HepG2 (cell line): ENCODE data around the gene RPS2.

Experiments used
- EP300 ChIP-seq, 3 experiments: sonication (generic) in 1 of 3; formaldehyde crosslinking in 1 of 3; IDR thresholded peaks; 2 replicates each; pipeline versions ENCODE4 v1.5.1 to v1.6.1; 2011 to 2020; ENCODE audit warnings: low read depth in 2 of 3, low read length in 2 of 3, borderline replicate concordance in 1 of 3, improper control_type of control experiment in 1 of 3, mild to moderate bottlenecking in 1 of 3, missing genetic modification reagents in 1 of 3, moderate library complexity in 1 of 3
- NFE2L1 ChIP-seq: sonication (generic); formaldehyde crosslinking; IDR thresholded peaks from 2 replicates; pipeline ENCODE4 v1.4.0; 2020; ENCODE audit warnings: missing genetic modification reagents, mild to moderate bottlenecking, borderline replicate concordance
- ZNF354B ChIP-seq: sonication (generic); formaldehyde crosslinking; IDR thresholded peaks from 2 replicates; pipeline ENCODE4 v1.8.0; 2022; ENCODE audit warnings: mild to moderate bottlenecking, missing genetic modification reagents

DNA sequence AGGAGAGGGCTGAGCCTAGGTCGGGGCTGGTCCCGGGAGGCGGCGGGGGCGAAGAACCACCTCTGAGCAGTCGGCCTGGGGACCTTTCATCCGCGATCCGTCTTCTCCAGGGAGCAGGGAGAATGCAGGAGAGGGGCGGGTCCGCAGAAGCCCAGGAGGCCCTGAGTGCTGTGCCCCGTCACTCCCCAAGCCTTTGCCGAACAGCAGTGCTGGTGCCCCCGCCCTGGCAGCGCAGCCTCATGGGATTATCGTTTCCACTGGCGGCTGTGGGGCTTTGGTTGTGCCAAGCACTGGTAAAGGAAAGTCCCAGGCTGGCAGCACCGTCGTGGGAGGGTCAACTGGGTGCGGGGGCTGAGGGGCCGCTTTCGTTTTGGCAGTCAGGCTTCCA lies 7.9 kb upstream of the RPS2 start:
- TF ChIP-seq EP300 (IDR thresholded peaks at IDR 0.05; ENCODE audit: low read depth in 2 of 2, low read length in 2 of 2) (no peak), EP300 (CRISPR knock-in tag; IDR thresholded peaks at IDR 0.05; ENCODE audit: borderline replicate concordance) (no peak), ZNF354B (CRISPR knock-in tag) (no peak), NFE2L1 (CRISPR knock-in tag) (no peak)
